NCI-H2107 (cell line): ENCODE results near the gene SLC35D1.

Experiments
- DNase-seq: peaks from one replicate; lab custom pipeline; 2025; lab: John Stamatoyannopoulos, UW

SLC35D1 gene

DNA sequence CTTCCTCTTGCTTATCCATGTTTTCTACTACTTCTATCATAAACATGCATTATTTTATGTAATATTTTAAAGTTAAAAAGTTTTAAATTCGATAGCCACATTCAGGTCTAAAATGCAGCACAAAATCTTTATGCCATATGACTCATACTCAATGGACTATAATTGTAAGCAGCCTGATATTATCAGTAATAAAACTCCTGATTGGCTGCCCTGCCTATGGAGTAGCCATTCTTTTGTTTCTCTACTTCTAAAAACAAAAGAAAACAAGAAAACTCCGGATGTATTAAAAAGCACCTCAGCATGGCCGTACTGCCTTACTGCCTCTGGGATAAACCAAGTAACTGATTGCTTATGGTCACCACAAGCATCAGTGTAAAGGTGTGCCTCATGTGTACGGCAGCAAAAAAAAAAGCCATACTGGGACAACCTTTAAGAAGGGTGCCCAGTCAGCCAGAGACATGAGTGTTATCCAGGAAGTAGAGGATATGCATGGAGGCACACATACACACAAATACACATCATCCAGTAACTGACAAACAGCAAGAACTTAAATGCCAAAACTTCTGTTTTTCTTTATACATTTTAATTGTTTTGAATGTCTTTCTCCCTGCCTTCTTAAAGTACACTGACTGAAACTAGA, 9.2 kb downstream of the SLC35D1 start:
- DNase-seq = no peak

DNA sequence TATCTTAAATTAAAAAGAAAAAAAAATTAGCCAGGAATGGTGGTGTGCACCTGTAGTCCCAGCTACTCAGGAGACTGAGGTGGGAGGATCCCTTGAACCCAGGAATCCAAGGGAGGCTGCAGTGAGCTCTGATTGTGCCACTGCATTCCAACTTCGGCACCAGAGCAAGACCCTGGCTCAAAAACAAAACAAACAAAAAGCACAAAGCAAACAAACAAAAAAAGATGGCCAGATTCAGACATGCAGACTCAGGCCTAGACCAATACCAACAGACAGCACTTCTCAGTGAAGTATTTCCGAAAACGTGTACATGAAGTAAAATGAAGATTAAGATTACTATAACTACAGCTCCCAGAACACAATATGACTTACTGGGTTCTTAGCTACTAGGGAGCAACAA, 10.6 kb downstream of the SLC35D1 start:
- DNase-seq = no peak

DNA sequence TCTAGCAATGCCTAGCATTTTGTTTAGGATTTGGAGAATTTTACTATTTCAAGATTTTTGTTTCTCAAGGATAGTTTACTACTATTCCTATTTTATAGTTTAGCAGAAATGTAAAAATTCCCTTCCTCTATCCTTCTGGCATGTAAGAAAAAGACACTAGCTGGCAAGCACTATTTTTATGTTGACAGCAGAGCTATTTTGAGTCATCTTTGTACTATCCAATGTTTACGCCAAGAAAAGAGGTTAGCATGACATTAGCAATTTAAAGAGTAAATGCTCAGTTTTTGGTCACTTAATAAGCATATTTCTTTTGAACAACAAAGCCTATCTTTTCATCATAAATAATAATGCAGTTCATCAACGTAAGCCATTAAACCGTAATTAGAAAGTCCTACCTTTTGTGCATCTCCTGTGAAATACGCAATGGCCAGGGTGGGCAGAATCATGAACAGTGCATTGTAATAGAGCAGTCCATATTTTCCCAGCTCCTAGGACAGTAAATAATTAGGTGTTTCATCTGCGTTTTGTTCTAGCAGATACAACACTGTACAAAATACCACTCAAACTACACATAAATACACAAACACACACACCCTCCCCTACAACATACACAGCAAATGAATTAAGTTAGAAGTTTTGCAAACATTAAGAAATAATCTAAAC, 12.0 kb downstream of the SLC35D1 start:
- no peak for DNase-seq

DNA sequence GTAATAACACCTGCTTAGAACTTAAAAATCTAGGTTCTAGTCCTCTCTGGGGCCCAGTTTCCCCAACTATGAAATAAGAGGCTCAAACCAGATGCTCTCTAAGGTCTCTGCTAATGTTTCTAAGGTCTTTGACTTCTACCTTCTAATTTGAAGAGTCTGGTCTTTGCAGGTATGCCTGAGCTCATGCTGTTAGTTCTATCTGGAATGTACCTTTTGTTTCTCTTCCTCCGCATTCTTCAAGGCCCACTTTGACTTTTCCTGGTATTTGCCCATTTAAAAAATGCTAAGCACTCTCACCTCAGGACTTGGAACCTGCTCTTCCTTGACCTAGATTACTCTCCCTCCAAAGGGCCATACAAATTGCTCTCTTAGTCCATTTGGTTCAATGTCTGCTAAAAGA, 13.5 kb downstream of the SLC35D1 start:
- no peak for DNase-seq

DNA sequence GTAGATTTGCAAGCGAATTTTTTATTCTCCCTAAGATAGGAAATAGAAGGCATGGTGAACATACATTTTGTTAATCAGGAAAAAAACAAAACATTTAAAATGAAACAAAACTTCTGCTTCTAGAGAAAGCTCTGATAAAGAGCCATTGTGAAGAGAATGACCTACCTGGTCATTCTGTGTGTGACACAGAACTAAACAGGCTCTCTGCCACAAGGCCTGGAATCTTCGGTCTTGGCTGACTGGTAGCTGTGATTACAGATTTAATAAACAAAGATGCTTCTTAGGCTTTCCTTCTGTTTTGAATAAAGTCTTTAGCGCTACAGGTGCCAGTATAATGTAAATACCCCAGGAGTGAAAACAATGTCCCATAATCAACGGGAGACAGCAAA, 22.1 kb downstream of the SLC35D1 start:
- DNase-seq = no peak

DNA sequence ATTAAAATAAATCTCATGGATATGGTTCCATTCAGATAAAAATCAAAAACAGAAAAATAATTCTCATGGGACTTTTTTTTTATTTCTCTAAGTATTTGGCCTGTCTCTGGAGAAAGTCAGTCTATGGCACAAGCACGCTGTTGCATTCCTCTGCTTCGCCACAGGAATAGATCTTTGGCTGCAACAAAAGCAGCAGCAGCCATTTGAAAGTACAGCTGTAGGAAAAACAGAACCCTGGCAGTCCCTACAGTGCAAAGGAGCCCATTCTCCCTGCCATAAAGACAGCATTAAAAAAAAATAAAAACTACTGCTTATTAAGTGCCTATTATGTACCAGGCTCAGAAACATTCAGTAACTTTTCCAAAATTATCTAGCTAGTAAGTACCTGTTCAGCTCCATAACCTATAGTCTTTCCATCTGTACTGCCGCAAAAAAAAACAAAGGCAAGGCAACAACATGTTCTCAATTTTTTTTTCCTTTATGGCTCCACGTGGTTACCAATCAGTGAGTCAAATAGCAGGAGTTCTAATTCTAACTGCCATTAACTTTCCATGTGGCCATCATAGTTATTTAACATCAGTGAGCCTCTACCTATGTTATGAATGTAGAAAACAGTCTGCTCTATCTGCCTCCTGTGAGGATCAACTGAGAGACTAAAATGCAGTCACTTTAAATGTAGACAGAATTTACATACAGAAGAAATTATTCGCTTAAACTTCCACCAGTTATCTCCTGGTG, 22.7 kb downstream of the SLC35D1 start:
- DNase-seq = no peak

DNA sequence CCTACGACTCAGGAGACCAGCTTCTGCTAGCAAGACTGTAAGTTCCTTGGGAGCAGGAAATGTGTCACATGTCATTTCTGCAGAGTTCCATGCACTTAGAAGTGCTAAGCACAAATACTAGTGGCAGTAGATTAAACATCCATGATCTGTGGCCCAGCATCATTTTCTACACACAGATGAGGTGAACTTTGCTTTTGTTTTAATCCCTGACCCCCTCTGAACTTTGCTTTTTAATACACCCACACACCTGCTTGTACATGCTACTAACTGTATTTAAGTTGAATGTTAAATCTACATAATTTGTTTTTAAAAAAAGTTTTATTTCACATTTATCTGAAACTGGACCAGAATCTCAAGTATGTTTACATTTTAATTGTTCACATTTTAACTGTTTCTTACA, 24.5 kb downstream of the SLC35D1 start:
- DNase-seq = no peak

DNA sequence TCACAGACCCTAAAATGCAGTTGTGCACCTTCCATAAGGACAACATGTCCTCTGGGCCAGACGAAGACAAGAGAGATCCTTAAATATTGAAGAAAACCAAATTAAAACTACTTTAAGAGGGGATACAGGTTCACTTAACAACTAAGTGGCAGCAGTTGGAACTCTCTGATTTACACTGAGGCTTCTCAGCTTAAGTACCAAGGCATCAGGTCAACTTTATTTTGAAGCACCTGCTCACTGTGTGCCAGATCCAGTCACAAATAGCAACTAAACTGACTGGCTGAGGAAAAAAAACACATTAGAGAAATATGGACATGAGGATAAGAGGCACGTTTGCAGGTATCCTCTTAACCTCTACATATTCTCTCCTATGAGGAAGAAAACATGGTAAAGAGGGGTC, 33.2 kb downstream of the SLC35D1 start:
- no peak for DNase-seq

DNA sequence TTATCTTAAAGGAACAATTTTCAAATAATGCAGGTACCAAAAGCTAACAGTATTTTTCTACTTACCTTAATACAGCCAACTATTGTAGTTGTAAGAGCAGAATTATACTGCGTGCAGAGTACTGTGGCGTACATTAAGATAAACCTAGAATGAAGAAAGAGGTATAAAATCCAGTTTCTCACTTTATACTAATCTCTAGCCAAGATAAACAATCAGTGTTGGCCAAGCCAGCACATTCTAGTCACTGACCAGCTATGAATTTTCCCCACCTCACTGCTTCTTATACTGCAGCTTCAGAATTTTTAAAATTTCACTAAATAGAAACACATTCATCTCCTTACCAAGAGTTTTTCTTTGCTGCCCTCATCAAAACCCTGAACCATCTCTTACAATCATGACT, 33.6 kb downstream of the SLC35D1 start:
- DNase-seq = no peak

DNA sequence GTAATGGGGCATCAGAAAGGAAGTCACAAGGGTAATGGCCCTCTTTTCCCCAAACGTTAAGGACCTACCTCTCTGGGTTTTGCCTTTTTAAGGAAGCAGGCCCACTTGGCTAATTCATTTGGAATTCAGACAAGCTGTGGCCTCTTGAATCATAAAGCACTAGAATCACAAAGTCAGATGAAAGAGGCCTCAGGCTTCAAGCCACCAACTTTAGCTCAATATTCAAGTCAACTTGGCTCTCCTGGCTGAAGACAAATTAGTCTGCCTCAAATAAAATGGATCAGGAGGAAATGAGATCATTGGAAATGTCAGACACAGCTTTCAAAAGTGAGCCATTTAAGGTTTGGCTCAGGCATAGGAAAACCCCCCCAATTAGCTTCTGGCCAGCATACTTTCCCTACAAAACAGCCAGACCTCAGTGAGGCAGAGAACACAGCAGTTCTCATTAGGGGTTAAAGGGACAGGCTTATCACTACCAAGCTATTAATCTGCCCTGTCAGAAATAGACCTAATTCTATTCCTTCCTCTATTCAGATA, 34.3 kb downstream of the SLC35D1 start:
- DNase-seq = no peak

DNA sequence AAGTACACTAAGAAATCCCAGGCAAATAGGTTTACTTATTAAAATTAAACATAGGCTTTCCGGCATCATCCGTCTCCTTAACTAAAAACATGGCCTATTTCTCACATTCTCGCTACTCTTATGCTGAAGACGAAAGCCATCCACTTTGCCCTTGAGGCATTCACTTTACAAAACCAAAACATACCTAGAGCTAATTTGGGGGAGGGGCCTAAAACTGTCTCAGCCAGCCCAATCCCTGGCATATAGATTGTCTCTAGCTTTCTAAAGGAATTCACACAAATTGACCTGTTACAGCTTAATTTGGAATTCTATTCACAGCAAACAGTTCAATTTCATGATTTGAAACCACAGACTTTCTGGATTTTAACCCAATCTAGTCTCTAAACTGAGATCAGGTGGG, 34.8 kb downstream of the SLC35D1 start:
- no peak for DNase-seq

DNA sequence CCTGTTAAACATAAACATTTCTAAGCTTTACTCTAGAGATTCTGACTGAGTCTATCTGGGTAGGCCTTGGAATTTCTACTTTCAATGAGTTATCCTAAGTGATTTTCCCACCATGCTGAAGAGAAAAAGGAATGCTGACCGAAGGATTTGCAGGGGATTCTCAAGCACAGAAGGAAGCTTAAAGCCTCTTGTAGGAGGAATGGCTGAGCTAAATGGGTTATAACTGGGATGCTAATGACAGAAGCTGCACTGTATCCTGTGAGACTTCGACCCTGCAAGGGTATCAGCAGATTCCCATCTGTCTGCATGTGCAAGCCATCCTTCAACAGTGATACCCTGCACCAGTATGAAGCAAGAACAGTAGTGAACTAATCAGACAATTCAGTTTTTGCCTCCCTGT, 35.4 kb downstream of the SLC35D1 start:
- no peak for DNase-seq

DNA sequence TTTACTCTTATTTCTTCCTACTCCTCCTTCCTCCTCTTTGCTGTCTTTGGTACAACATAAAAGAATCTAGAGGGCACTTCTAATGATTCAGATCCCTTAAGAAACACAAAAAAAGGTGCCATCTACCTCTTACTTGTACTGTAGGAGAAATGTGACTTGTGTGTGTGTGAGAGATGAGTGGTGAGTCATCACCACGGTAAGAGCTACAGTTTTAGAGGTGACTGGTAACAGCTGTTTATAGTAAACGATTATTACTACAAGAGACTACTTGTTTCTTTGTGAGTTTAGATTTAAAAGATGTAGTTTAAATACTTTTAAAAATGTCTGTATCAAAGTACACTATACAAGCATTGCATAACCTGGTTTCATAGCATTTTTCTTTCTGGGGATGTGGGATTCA, 40.4 kb downstream of the SLC35D1 start:
- DNase-seq = no peak

DNA sequence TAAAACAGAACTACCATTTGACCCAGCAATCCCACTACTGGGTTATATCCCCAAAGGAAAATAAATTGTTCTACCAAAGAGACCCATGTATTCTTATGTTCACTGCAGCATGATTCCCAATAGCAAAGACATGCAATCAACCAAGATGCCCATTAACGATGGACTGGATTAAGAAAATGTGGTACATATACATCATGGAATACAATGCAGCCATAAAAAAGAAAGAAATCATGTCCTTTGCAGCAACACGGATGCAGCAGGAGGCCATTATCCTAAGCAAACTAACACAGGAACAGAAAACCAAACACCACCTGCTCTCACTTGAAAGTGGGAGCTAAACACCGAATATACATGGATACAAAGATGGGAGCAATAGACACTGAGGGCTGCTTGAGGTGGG, 44.2 kb downstream of the SLC35D1 start:
- no peak for DNase-seq

DNA sequence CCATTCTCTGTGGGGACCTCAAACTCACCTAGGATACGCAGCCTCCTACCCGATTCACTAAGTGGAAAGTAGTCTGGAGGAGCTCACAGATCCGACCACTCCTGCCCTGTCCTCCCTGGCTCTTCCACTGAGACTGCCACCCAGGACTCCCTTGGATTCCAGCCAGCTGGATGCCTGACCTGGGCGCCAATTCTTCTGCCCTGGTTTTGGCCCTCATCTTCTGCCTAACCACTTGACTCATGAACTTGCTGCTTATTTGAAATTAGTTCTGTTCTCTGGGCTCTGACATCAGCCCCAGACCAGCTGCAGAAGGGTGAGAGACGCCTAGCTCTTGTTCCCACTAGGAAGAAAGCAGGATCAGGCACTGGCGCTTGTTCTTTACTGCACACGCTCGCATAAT, 48.9 kb downstream of the SLC35D1 start:
- DNase-seq = no peak

DNA sequence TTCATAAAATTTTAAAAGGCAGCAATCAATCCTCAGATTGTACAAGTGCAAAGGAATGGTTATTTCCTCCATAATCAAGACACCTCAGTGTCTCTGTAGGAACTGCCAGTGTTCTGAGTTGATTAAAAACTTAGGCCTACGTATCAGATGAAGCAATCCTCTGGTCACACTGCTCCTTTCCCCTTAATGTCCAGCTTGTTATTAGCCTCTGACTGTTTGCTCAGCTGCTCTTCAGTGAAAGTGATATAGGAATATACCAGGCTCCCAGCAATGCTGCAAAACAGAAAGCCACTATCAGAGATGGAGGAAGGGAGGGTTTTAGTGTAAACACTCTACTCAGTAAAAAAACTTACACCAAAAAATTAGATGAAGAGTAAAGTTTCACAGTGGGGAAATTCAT, 49.8 kb downstream of the SLC35D1 start:
- DNase-seq = peak; percentile 18

DNA sequence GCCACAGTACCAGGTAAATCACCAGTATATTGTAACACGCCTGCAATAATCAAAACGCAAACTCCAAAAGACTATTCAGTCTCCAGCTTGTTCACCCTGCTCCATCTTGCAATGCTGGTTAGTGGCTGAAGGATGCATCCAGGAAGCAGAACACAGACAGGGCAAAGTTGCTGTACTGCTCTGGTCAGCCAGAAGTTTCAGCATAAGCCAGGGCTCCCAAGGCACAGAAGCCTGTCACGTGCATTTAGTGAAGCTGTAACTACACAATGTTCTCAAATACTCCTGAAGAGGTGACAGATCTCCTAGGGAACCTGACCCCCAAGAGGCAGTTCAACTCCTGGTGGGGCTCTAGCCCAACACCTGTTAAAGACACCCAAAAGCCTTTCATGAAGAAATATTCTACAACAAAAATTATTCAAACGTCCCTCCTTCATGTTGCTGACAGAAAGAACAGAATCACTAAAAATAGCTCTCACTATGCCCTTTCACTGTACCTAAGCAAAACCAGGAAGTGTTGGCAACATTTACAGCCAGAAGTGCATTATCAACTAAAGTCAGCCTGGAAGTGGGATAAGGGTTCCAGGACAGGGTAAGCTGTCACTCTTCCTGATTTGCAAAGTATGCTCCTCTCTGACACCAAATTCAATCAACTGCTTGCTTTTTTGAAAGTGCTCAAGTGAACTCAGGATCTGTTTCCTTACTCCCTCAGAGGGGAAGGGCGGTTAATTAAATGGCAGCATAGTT, 52.1 kb downstream of the SLC35D1 start:
- DNase-seq = no peak

DNA sequence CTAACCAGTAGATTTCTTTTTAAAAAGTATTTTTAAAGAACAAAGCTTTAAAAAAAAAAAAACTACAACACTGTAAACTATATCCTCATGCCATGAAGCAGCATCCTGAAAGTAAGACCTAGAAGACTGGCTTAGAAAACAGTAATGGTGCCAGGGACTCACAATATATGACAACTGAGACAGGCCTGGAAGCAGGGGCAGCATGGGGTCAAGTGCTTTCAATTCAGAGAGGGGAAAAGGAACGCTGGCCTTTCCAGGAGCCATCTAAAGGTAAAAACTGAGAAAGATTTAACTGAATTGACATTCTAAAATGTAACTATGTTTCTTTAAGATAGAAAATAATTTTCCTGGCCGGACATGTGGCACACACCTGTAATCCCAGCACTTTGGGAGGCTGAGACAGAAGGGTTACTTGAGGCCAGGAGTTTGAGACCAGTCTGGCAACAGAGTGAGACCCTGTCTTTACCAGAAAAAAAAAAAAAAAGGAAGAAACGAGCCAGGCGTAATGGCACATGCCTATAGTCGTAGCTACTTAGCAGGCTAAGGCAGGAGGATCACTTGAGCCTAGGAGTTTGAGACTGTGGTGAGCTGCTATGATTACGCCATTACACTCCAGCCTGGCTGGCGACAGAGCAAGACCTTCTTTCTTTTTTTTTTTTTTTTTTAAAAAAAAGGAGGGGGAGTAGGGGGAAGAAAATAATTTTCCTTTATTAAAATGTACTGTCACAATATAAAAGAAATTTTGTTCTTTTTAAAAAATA, 54.1 kb downstream of the SLC35D1 start:
- DNase-seq = no peak

DNA sequence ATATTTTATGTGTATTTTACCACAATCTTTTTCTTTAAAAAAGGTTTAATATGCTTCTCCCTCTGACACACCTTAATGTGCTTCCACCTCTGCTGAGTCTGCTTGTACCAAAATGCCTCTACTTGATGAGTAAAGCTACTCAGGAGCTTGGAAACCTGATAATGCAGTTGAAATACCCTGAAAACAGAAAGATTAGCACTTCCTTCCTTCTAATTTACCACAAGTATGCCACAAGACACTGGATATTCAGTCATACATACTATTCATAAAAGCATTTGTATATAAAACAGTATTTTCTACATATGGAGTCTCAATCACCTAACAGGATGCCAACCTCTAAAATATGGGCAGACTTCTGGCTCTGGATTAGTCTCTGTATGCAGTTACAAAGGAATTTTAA, 55.0 kb downstream of the SLC35D1 start:
- DNase-seq = no peak

DNA sequence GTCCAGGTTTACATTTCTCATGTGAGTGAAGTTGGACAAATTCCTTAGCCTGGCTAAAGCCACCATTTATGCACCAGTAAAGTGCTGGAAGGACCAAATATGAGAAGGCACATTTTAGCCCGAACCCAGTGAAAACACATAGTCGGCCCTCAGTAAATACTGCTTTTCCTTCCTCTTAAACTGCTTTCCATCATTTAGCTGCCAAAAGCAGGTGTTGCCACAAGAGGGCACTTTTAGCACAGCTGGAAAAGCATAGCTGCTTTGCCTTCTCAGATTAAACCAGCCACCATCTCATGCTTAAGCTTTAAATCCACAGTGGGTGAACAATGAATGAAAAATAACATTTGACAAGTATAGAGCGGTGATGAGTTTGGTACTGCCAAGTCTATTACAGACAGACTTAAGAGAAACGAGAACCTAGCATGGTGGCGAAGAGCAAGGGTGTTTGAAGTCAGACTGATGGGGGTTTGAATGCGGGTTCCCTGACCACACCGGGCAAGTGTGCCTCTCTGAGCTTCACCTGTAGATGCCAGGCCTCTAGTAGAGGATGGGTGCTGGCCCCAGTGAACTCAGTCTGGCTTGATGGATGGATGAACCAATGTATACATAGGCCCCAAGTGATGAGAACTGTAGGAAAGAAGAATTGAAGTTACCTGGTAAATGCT, 57.8 kb downstream of the SLC35D1 start:
- DNase-seq = peak; percentile 55

DNA sequence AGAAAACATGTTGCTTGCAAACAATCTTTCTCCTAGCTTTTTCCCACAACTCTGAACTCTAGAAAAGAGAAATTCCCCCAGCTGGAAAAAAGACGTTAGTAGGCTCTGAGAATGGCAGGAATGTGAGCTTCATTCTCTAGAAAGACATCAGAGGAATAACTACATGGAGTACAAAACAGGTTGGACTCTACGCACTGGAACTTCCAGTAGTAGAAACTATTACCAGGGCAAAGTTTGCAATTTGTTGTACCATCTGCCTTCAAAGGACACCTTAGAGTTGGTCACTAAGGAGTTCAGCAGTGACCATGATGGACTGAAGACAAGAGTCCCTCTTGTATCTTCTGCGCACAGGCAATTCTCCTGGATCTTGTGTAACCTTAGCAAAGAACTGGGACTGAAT, 60.9 kb downstream of the SLC35D1 start:
- DNase-seq = no peak
